HG03469 (cell line): Measurements from ENCODE around the gene OXCT1.
"Not testable (repeated sequence)": the region's sequence is repeated elsewhere in the genome, so short reads cannot be mapped to it uniquely, and the experiment has no call there.

ENCODE experiments used
- ATAC-seq: cut with Tn5 transposase; IDR thresholded peaks from one replicate; pipeline ENCODE4 v1.9.1; 2021; ENCODE audit warnings: mild to moderate bottlenecking, moderate library complexity, moderate number of reproducible peaks; ENCODE audit not compliant: unreplicated experiment

OXCT1 gene

GRCh38 chr5:41728281-41728680, 141.9 kb downstream of the OXCT1 start:
- no peak for ATAC-seq

GRCh38 chr5:41722359-41722950, 147.8 kb downstream of the OXCT1 start:
- no peak for ATAC-seq

- no peak for ATAC-seq
Observed at GRCh38 chr5:41721516-41721915, 148.7 kb downstream of the OXCT1 start.

GRCh38 chr5:41716382-41716781, 153.8 kb downstream of the OXCT1 start:
- ATAC-seq: no peak

GRCh38 chr5:41714446-41714845, 155.8 kb downstream of the OXCT1 start:
- not testable (repeated sequence) for ATAC-seq

GRCh38 chr5:41708604-41708940, 161.7 kb downstream of the OXCT1 start:
- no peak for ATAC-seq

GRCh38 chr5:41707853-41708603, 162.2 kb downstream of the OXCT1 start:
- ATAC-seq: peak; percentile 75

GRCh38 chr5:41695920-41696582, 174.2 kb downstream of the OXCT1 start:
- no peak for ATAC-seq

GRCh38 chr5:41686767-41687166, 183.5 kb downstream of the OXCT1 start:
- ATAC-seq: no peak

- no peak for ATAC-seq
Observed at GRCh38 chr5:41686191-41686590, 184.0 kb downstream of the OXCT1 start.

GRCh38 chr5:41683181-41683580, 187.0 kb downstream of the OXCT1 start:
- ATAC-seq: peak; percentile 55

GRCh38 chr5:41682641-41683040, 187.6 kb downstream of the OXCT1 start:
- ATAC-seq: no peak

- ATAC-seq: no peak
Observed at GRCh38 chr5:41681840-41682239, 188.4 kb downstream of the OXCT1 start.
